Retinal pigment epithelial cell (primary cell): ENCODE measurements around the gene MS4A3.
"Not testable (repeated sequence)": the region's sequence is repeated elsewhere in the genome, so short reads cannot be mapped to it uniquely, and the experiment has no call there.

Experiments
- DNase-seq: peaks from one replicate; pipeline ENCODE4 v3.0.0-alpha.2; 2010; ENCODE audit warnings: low read depth
- H3K4me3 ChIP-seq: 2 replicates; pipeline ENCODE4 v1.5.1; 2011; ENCODE audit warnings: mild to moderate bottlenecking, low read length, control low read depth, moderate library complexity
- TF ChIP-seq, protein P1 (sequence below): conservative IDR thresholded peaks from 2 replicates; pipeline ENCODE4 v1.5.1; 2011; ENCODE audit warnings: low read depth, low read length, control low read depth, inconsistent platforms

Gene MS4A3

GRCh38 chr11:60095477-60096120, 39.1 kb downstream of the MS4A3 start:
- no peak for DNase-seq
- TF ChIP-seq, protein P1, sequence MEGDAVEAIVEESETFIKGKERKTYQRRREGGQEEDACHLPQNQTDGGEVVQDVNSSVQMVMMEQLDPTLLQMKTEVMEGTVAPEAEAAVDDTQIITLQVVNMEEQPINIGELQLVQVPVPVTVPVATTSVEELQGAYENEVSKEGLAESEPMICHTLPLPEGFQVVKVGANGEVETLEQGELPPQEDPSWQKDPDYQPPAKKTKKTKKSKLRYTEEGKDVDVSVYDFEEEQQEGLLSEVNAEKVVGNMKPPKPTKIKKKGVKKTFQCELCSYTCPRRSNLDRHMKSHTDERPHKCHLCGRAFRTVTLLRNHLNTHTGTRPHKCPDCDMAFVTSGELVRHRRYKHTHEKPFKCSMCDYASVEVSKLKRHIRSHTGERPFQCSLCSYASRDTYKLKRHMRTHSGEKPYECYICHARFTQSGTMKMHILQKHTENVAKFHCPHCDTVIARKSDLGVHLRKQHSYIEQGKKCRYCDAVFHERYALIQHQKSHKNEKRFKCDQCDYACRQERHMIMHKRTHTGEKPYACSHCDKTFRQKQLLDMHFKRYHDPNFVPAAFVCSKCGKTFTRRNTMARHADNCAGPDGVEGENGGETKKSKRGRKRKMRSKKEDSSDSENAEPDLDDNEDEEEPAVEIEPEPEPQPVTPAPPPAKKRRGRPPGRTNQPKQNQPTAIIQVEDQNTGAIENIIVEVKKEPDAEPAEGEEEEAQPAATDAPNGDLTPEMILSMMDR, result no peak
- no peak overlapping the region for H3K4me3 ChIP-seq

- no peak for DNase-seq
- TF ChIP-seq, protein P1, result no peak
- no peak overlapping the region for H3K4me3 ChIP-seq
Observed at GRCh38 chr11:60097189-60097588, 40.7 kb downstream of the MS4A3 start.

DNA sequence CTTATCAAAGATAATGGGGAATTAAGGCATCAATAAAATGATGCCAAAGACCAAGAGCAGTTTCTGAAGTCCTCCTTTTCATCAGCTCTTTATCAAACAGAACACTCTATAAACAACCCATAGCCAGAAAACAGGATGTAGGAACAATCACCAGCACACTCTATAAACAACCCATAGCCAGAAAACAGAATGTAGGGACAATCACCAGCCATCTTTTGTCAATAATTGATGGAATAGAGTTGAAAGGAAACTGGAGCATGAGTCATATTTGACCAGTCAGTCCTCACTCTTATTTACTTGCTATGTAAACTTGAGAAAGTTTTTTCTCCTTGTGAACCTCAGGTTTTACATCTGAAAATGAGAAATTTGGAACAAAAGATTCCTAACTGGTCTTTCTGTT, 42.0 kb downstream of the MS4A3 start:
- no peak overlapping the region for H3K4me3 ChIP-seq
- no peak for DNase-seq
- TF ChIP-seq, protein P1, result no peak

- DNase-seq, result no peak
- TF ChIP-seq, protein P1, result no peak
- H3K4me3 ChIP-seq, result no peak overlapping the region
Observed at GRCh38 chr11:60100516-60100915, 44.1 kb downstream of the MS4A3 start.

DNA sequence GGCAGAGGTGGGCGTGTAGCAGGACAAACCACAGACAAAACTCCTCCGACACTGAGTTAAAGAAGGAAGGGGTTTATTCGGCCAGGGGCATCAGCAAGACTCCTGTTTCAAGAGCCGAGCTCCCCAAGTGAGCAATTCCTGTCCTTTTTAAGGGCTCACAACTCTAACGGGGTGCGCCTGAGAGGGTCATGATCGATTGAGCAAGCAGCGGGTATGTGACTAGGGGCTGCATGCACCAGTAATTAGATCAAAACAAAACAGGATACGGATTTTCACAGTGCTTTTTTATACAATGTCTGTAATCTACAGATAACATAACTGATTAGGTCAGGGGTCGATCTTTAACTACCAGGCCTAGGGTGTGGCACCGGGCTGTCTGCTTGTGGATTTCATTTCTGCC, 44.9 kb downstream of the MS4A3 start:
- H3K4me3 ChIP-seq, result not testable (repeated sequence)

DNA sequence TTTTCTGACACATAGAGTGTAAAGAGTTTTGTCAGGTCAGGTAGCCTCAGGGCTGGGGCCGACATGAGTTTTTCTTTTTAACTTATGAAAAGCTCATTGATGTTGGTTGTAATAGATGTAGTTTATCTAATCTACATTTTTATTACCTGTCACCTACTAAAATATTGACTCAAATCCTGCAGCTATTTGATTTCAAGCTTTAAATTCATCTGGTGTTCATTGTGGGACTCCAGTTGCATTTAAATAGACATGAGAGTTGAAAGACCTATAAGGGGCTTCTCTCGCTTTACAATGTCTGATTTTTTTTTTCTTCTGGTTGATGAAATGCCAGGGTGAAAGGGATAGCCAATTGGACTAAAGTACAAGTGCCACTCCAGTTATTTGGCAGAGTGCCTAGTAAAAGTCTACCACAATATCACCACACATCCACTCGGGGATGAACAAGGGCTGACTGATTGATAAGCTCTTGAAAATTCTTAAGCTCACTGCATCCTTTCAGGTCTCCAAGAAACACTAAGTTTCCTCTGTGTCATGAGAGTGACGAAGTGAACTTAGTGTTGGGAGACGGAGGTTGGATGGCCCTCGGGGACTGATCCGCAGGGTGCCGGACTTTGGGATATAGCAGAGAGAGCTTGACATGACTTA, 48.1 kb downstream of the MS4A3 start:
- not testable (repeated sequence) for H3K4me3 ChIP-seq, DNase-seq

More for the DNA sequence above, 44.9 kb downstream of the MS4A3 start:
- not testable (repeated sequence) for DNase-seq

DNA sequence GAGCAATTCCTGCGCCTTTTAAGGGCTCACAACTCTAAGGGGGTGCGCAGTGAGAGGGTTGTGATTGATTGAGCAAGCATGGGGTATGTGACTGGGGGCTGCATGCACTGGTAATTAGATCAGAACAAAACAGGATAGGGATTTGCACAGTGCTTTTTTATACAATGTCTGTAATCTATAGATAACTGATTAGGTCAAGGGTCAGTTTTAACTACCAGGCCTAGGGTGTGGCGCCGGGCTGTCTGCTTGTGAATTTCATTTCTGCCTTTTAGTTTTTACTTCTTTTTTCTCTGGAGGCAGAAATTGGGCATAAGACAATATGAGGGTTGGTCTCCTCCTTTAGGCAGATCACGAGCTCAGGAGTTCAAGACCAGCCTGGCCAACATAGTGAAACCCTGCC, 52.2 kb downstream of the MS4A3 start:
- not testable (repeated sequence) for H3K4me3 ChIP-seq, DNase-seq

GRCh38 chr11:60111793-60112192, 55.3 kb downstream of the MS4A3 start:
- DNase-seq, result no peak
- TF ChIP-seq, protein P1, result no peak
- H3K4me3 ChIP-seq, result no peak overlapping the region
